ENCODE data around the gene ABCC8.

Gene ABCC8

DNA sequence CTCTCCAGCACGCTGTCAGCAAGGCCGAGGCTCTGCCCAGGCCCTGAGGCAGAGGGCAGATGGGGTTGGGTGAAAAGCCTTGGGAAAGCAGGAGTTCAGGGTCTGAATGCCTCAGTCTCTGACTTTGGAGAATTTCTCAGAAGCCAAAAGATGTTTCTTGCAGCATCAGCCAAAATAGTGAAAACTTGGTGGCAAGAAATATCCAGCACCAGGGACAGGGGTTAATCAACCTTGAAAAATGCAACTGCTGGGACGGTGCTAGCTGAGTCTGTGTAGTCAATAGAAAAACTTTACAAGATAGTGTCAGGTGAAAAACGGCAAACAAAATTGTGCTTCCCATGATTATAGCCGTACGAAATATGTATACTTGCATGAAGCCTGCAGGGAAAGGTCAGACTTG is 1.4 kb upstream of the ABCC8 start:
- no peak for DNase-seq (ENCODE audit: low spot score)
- TF ChIP-seq, protein P1, sequence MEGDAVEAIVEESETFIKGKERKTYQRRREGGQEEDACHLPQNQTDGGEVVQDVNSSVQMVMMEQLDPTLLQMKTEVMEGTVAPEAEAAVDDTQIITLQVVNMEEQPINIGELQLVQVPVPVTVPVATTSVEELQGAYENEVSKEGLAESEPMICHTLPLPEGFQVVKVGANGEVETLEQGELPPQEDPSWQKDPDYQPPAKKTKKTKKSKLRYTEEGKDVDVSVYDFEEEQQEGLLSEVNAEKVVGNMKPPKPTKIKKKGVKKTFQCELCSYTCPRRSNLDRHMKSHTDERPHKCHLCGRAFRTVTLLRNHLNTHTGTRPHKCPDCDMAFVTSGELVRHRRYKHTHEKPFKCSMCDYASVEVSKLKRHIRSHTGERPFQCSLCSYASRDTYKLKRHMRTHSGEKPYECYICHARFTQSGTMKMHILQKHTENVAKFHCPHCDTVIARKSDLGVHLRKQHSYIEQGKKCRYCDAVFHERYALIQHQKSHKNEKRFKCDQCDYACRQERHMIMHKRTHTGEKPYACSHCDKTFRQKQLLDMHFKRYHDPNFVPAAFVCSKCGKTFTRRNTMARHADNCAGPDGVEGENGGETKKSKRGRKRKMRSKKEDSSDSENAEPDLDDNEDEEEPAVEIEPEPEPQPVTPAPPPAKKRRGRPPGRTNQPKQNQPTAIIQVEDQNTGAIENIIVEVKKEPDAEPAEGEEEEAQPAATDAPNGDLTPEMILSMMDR (IDR thresholded peaks at IDR 0.05; ENCODE audit: borderline replicate concordance, control extremely low read depth, extremely low read depth, insufficient read depth, missing control alignments): no peak
- in situ Hi-C loops (cut with MboI; ENCODE audit: low sequenced_read_pairs, unreplicated experiment): no loop called here

DNA sequence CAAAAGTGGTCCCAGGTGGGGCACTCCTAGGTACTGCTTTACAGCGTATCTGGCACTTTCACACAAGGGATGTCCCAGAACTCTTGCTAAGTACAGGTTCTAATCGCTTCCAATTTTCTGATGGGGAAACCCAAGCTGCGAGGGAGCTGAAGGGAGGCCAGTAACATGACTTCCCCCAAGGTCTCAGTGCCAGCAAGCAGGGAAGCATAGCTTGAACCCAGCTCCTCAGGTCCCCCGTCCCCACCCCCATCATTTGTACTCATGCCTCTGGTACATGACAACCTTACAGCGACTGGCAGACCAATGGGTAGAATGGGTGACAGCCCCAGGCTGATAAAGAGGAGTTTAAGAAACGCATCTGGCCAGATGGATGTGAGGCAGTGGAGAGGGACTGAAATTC is 716 bp upstream of the ABCC8 start:
- in situ Hi-C loops (cut with MboI; ENCODE audit: low sequenced_read_pairs, unreplicated experiment): no loop called here
- DNase-seq (ENCODE audit: low spot score): no peak
- TF ChIP-seq, protein P1 (IDR thresholded peaks at IDR 0.05; ENCODE audit: borderline replicate concordance, control extremely low read depth, extremely low read depth, insufficient read depth, missing control alignments): no peak

DNA sequence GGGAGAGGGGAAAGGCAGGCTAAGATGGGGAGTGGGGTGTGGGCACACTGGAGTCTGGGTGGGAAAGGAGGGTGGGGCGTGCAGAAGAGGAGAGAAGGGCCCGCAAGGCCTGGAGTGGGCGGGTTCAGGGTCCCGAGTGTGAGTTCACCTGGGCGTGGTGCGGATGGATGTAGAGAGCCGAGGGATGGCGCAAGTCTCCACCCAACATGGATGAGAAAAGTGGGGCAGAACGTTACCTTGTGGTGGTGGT is 364 bp upstream of the ABCC8 start:
- TF ChIP-seq, protein P1 (IDR thresholded peaks at IDR 0.05; ENCODE audit: borderline replicate concordance, control extremely low read depth, extremely low read depth, insufficient read depth, missing control alignments): no peak
- in situ Hi-C loops (cut with MboI; ENCODE audit: low sequenced_read_pairs, unreplicated experiment): no loop called here
- no peak for DNase-seq (ENCODE audit: low spot score)

DNA sequence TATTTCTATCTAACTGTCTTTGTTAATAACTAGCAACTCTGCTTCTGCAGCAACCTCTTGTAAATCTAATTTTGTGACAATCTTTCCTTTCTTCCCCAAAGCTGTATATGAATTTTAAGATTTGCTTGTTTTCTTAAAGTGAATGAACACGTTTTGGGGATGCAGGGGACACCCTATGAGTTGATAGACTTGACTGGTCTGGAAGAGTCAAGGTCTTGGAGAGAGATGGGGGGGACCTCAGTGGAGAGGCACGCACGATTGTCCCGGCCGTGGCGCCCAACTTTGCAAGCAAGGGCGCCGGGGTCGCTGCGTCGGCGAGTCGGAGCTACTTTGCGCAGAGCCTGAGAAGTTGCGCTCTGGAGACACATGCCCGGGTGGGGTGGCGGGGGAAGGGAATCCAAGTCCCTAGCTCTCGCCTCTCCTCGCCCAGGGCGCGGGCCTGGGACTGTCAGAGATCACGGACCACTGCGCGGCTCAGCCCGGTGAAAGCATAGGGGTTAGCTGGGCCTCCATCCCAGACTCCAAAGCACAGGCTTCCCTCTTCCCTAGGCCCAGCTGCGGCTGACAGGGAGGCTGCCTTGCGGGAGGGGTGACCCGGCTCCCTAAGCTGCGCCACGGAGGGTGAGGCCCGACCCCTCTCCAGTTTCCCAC is 854 bp downstream of the ABCC8 start:
- in situ Hi-C loops (cut with MboI; ENCODE audit: low sequenced_read_pairs, unreplicated experiment): no loop called here
- no peak for DNase-seq (ENCODE audit: low spot score)
- TF ChIP-seq, protein P1 (IDR thresholded peaks at IDR 0.05; ENCODE audit: borderline replicate concordance, control extremely low read depth, extremely low read depth, insufficient read depth, missing control alignments): no peak

DNA sequence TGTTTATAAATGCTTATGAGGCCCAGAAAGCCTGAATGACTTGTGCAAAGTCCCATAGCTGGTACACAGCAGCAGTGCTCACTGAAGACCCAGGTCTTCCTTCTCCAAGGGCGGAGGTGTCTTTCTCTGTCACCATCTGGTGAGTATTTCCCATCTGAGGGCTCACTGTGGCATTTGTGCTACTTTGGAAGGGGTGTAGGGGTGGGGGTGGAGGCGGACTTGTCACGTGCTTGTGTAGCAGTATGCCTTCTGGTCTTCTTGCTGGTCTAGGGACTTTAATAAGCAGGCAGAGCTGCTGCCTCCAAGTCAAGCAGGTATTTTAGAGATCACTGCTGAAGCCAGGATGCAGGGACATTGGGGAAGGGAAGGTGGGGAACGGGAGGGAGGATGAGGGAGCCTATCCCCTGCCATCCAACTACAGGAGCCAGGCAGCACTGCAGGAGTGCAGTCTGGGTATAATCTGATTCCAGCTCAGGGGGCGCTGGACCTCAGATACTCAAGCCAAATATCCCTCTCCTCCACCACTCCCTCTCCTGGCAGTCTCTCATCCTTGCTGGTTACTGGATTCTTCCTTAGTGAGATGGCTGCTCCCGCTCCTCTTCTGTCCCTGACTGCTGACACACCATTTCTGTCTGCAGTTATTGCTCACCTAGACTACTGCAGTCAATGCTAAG is 3.4 kb downstream of the ABCC8 start:
- in situ Hi-C loops (cut with MboI; ENCODE audit: low sequenced_read_pairs, unreplicated experiment): no loop called here
- TF ChIP-seq, protein P1 (IDR thresholded peaks at IDR 0.05; ENCODE audit: borderline replicate concordance, control extremely low read depth, extremely low read depth, insufficient read depth, missing control alignments): no peak
- no peak for DNase-seq (ENCODE audit: low spot score)

DNA sequence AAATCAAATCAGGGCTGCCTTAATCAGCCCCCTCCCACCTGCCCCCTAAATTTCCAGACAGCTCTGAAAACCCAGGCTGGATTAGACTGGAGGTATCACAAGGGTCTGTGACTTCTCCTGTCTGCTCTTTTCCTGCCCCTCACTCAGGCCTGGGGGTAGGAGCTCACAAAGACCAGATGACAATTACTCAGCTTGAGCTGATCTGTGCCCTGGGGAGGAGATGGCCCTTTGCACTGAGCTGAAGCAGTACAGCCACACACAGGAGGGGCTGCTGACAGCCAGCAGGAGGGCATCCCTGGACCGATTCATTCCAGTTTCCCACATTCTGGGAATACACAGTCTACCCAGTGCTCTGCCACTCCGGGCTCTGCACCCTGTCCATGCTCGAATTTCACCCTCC is 4.2 kb downstream of the ABCC8 start:
- in situ Hi-C loops (cut with MboI; ENCODE audit: low sequenced_read_pairs, unreplicated experiment): no loop called here
- no peak for DNase-seq (ENCODE audit: low spot score)
- TF ChIP-seq, protein P1 (IDR thresholded peaks at IDR 0.05; ENCODE audit: borderline replicate concordance, control extremely low read depth, extremely low read depth, insufficient read depth, missing control alignments): no peak

Measured in GM13976 (cell line).